ENCODE results near the gene GMPPB.

The GMPPB gene

GRCh38 chr3:49716169-49716568, 7.6 kb downstream of the GMPPB start:
- no peak for DNase-seq

DNA sequence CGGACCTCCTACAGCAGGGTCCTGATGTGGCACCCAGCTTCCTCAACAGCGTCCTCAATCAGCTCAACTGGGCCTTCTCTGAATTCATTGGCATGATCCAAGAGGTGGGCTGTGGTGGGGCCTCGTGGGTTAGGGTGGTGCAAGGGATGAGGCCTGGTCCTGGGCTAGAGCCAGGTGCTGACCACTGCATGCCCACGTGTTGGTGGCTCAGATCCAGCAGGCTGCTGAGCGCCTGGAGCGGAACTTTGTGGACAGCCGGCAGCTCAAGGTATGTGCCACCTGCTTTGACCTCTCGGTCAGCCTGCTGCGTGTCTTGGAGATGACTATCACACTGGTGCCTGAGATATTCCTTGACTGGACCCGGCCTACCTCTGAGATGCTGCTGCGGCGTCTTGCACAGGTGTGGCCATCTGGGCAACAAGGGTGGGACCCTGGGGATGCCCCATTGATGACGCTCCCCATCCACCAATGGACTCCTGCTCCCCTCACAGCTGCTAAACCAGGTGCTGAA, 8.1 kb downstream of the GMPPB start:
- DNase-seq: no peak
- in situ Hi-C loops (cut with MboI; ENCODE audit: low pct_unique_long_range_greater_than_20kb, low sequenced_read_pairs): no loop called here

More at GRCh38 chr3:49716169-49716568, 7.6 kb downstream of the GMPPB start:
- in situ Hi-C loops (cut with MboI; ENCODE audit: low pct_unique_long_range_greater_than_20kb, low sequenced_read_pairs): no loop called here

GRCh38 chr3:49714728-49715550, 8.8 kb downstream of the GMPPB start:
- DNase-seq: no peak
- in situ Hi-C loops (cut with MboI; ENCODE audit: low pct_unique_long_range_greater_than_20kb, low sequenced_read_pairs): no loop called here

GRCh38 chr3:49713336-49714105, 10.2 kb downstream of the GMPPB start:
- in situ Hi-C loops (cut with MboI; ENCODE audit: low pct_unique_long_range_greater_than_20kb, low sequenced_read_pairs): no loop called here
- no peak for DNase-seq

GRCh38 chr3:49712631-49713317, 11.0 kb downstream of the GMPPB start:
- in situ Hi-C loops (cut with MboI; ENCODE audit: low pct_unique_long_range_greater_than_20kb, low sequenced_read_pairs): no loop called here
- DNase-seq: no peak

DNA sequence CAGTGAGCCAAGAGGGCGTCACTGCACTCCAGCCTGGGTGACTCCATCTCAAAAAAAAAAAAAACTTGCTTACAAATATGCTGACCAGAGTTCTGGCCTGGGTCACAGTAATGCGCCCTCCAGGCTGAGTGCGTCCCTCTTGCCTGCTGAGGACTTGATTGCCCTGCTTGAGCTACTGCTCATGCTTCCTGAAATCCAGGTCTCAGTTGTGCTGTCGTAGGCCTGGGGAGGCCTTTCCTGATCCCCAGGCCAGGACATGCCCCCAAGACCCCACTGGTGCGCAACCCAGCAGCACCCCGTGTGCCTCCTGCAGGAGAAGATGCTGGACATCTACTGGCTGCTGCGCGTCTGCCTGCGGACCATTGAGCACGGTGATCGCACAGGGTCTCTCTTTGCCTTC, 11.6 kb downstream of the GMPPB start:
- no peak for DNase-seq
- in situ Hi-C loops (cut with MboI; ENCODE audit: low pct_unique_long_range_greater_than_20kb, low sequenced_read_pairs): no loop called here

DNA sequence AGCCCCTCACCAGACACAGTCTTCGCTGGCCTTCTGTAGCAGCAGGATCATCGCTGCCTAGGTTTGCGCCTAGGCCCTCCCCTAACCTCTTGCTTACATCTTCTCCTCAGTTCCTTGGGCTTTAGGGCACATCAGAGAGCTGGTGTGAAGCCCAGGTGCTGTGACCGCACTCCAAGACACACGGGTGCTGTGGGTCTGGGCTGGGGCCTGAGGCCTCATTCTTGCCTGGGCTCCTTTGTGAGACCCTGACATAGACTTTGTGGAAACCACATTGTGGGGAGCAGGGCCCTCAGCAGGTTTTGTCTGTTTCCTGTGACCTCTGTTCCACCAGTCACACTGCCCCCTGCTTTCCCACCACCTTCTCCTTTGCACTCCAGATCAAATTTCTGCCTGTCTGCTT, 12.3 kb downstream of the GMPPB start:
- in situ Hi-C loops (cut with MboI; ENCODE audit: low pct_unique_long_range_greater_than_20kb, low sequenced_read_pairs): no loop called here
- no peak for DNase-seq

- DNase-seq: no peak
- in situ Hi-C loops (cut with MboI; ENCODE audit: low pct_unique_long_range_greater_than_20kb, low sequenced_read_pairs): no loop called here
These were observed 13.9 kb downstream of the GMPPB start for GRCh38 chr3:49709852-49710251.

- in situ Hi-C loops (cut with MboI; ENCODE audit: low pct_unique_long_range_greater_than_20kb, low sequenced_read_pairs): no loop called here
- DNase-seq: no peak
These were observed 16.7 kb downstream of the GMPPB start for GRCh38 chr3:49707113-49707480.

- no peak for DNase-seq
- in situ Hi-C loops (cut with MboI; ENCODE audit: low pct_unique_long_range_greater_than_20kb, low sequenced_read_pairs): no loop called here
These were observed 17.2 kb downstream of the GMPPB start for GRCh38 chr3:49706456-49707112.

GRCh38 chr3:49705390-49705960, 18.3 kb downstream of the GMPPB start:
- no peak for DNase-seq
- in situ Hi-C loops (cut with MboI; ENCODE audit: low pct_unique_long_range_greater_than_20kb, low sequenced_read_pairs): no loop called here

DNA sequence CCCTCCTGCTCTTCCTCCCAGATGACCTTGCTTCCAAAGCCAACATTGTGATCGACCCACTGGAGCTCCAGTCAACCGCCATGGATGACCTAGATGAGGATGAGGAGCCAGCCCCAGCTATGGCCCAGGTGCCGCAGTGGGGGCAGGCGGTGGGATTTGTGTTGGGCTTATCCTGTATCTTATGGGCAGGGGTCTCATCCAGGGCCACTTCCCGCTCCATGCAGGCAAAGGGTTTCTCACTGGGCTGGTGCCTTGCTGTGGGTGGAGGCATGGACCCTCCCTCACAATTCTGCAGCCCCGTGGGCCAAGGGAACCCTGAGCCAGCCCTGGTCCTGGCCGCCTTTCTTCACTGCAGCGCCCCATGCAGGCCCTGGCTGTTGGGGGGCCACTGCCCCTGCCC, 19.1 kb downstream of the GMPPB start:
- no peak for DNase-seq
- in situ Hi-C loops (cut with MboI; ENCODE audit: low pct_unique_long_range_greater_than_20kb, low sequenced_read_pairs): no loop called here

DNA sequence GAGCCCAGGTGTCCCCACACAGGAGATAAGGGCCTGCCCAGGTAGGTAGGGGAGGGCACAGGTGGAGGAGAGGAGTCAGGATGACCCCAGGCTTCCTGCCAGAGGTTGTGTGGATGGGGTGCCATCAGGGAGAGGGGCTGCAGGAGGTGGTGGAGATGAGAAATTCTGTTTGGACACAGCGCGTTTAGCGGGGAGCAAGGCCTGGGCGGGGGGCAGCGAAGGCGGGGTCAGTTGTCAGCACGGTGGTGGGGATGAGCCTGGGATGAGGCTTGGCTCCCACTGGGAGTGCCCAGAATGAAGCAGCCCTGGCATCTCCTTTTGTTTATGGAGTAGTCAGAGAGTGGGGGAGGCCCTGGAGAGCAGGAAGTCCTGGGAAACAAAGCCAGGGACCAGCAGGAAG, 19.8 kb downstream of the GMPPB start:
- in situ Hi-C loops (cut with MboI; ENCODE audit: low pct_unique_long_range_greater_than_20kb, low sequenced_read_pairs): no loop called here
- no peak for DNase-seq

DNA sequence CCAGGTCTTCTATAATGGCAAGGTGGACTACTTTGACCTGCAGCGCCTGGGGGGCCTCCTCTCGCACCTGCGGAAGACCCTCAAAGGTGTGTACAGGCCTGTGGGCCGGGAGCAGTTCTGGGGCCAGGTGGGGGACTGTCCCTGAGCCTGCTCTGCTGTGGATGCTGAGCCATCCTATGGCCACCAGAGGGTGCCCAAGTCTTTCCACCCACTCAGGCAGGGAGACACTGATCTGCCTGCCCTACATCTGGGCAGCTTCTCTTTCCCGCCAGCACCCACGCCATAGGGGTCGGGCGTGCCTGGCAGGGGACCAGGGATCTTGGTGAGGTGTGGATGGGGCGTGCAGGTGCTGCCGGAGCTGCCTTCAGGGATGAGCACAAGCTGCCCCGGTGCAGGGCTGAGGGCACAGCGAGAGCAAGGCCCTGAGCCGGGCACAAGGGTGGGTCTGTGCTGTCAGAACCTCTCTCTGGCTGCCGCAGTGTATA, 20.3 kb downstream of the GMPPB start:
- in situ Hi-C loops (cut with MboI; ENCODE audit: low pct_unique_long_range_greater_than_20kb, low sequenced_read_pairs): no loop called here
- peak; percentile 82 for DNase-seq

GRCh38 chr3:49702672-49703071, 21.1 kb downstream of the GMPPB start:
- in situ Hi-C loops (cut with MboI; ENCODE audit: low pct_unique_long_range_greater_than_20kb, low sequenced_read_pairs): no loop called here

DNA sequence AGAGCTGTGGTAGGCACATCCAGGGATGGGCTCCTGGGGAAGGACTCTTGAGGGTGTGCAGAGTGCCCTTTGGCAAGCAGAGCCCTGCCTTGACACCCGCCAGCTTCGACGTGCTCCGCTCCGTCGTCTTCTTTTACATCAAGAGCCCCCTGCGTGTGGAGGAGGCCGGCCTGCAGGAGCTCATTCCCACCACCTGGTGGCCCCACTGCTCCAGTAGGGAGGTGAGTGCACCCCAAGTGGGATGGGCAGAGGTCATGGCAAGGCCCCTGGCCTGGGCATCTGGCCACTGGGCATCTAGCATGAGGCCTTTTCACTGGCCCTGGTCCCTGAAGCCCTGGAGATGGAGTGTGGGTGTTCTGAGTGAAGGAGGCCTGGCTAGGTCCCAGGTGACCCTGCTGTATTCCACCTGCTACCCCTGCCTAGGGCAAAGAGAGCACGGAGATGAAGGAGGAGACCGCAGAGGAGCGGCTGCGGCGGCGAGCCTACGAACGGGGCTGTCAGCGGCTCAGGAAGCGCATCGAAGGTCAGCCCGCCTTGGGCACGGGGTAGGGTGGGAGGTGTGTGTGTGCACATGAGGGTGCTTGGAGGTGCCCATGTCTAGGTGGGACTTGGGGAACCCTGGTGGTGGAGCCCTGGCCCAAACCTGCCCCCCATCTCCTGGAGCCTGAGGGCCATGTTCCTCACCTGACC, 22.2 kb downstream of the GMPPB start:
- in situ Hi-C loops (cut with MboI; ENCODE audit: low pct_unique_long_range_greater_than_20kb, low sequenced_read_pairs): no loop called here
- no peak for DNase-seq

More at GRCh38 chr3:49702672-49703071, 21.1 kb downstream of the GMPPB start:
- no peak for DNase-seq

- DNase-seq: no peak
- in situ Hi-C loops (cut with MboI; ENCODE audit: low pct_unique_long_range_greater_than_20kb, low sequenced_read_pairs): no loop called here
These were observed 23.2 kb downstream of the GMPPB start for GRCh38 chr3:49700453-49701128.

GRCh38 chr3:49700014-49700413, 23.7 kb downstream of the GMPPB start:
- in situ Hi-C loops (cut with MboI; ENCODE audit: low pct_unique_long_range_greater_than_20kb, low sequenced_read_pairs): no loop called here
- DNase-seq: no peak
